Colonic mucosa (tissue), 4 donors: ENCODE data around the gene KCTD3. TPM values are rescaled to one million over a fixed set of nuclear protein-coding genes. Genes with fewer than 3 reads are reported as not detected.
A peak's percentile ranks its signal among the peaks of the same experiment; 100 is the strongest.

ENCODE experiments used
- DNase-seq: peaks from one replicate; pipeline ENCODE4 v3.0.0-alpha.2; 2020
- H3K27ac ChIP-seq: fragments of 200-600 bp; one replicate; pipeline ENCODE4 v1.8.0; 2021
- H3K27me3 ChIP-seq: fragments of 200-600 bp; one replicate; pipeline ENCODE4 v1.8.0; 2021
- H3K36me3 ChIP-seq: fragments of 200-600 bp; one replicate; pipeline ENCODE4 v1.8.0; 2021
- H3K4me1 ChIP-seq: fragments of 200-600 bp; one replicate; pipeline ENCODE4 v1.8.0; 2021; ENCODE audit warnings: mild to moderate bottlenecking
- H3K4me3 ChIP-seq: fragments of 200-600 bp; one replicate; pipeline ENCODE4 v1.8.0; 2021
- H3K9ac ChIP-seq, 2 donors: one replicate each; pipeline ENCODE4 v1.7.0; 2013; ENCODE audit warnings: control low read depth in 2 of 2, low read depth in 2 of 2, low read length in 2 of 2
- H3K9me3 ChIP-seq: fragments of 200-600 bp; one replicate; pipeline ENCODE4 v1.8.0; 2021
- intact Hi-C: fragments of 100-400 bp; cut with DNase I; formaldehyde crosslinking; loops from one replicate; pipeline ENCODE4 v1.14.1; 2022
- total RNA-seq, 2 donors: library from RNA; stranded (reverse); fragmentation: NEBNext Ultra II Directional in 1 of 2; extraction: Animal tissue kit (Norgen Biotek cat#: 25700) in 1 of 2; gene quantifications; one replicate each; pipeline ENCODE4 v1.2.1, GENCODE V29; 2021
- TF ChIP-seq, protein P1 (sequence below): fragments of 200-600 bp; IDR thresholded peaks from one replicate; pipeline ENCODE4 v1.8.0; 2022; ENCODE audit warnings: antibody characterized with exemption, mild to moderate bottlenecking
- donor health status: healthy.
- donor health status: DM: no; HTN: no; CAD: no.
- donor health status: DM: no; HTN: no; CAD: no.

KCTD3 gene
- total RNA-seq, 2 donors from 2014 or later, result 33.6 to 50.9 TPM

DNA sequence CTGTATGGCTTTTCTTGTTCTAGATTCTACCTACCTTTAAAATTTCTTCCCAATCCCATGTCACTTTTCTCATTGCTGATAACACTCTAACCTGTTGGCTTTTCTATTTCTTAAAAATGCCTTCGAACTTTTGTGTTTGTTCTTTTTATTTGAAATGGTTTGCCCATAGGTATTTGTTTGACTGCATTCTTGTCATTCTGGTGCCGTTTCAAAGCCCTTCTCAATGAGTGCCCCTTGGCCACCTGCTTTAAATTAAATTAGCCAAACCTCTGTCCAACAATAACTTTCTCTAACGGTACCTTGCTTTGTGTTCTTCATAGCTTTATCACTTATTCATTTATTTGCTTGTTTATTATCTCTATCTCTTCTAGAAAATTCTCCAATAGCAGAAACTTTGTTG lies 38.9 kb downstream of the KCTD3 start:
- Histone ChIP-seq H3K27ac (no peak overlapping the region), H3K36me3 (no peaks in the 10 kb centered on the region), H3K9ac (no peak overlapping the region), H3K4me3 (no peak overlapping the region), H3K4me1 (no peaks in the 10 kb centered on the region), H3K9me3 (no peaks in the 10 kb centered on the region), H3K27me3 (no peaks in the 10 kb centered on the region)
- TF ChIP-seq, protein P1, sequence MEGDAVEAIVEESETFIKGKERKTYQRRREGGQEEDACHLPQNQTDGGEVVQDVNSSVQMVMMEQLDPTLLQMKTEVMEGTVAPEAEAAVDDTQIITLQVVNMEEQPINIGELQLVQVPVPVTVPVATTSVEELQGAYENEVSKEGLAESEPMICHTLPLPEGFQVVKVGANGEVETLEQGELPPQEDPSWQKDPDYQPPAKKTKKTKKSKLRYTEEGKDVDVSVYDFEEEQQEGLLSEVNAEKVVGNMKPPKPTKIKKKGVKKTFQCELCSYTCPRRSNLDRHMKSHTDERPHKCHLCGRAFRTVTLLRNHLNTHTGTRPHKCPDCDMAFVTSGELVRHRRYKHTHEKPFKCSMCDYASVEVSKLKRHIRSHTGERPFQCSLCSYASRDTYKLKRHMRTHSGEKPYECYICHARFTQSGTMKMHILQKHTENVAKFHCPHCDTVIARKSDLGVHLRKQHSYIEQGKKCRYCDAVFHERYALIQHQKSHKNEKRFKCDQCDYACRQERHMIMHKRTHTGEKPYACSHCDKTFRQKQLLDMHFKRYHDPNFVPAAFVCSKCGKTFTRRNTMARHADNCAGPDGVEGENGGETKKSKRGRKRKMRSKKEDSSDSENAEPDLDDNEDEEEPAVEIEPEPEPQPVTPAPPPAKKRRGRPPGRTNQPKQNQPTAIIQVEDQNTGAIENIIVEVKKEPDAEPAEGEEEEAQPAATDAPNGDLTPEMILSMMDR, result no peak
- intact Hi-C loops, result no loop called here
- DNase-seq, result no peak

DNA sequence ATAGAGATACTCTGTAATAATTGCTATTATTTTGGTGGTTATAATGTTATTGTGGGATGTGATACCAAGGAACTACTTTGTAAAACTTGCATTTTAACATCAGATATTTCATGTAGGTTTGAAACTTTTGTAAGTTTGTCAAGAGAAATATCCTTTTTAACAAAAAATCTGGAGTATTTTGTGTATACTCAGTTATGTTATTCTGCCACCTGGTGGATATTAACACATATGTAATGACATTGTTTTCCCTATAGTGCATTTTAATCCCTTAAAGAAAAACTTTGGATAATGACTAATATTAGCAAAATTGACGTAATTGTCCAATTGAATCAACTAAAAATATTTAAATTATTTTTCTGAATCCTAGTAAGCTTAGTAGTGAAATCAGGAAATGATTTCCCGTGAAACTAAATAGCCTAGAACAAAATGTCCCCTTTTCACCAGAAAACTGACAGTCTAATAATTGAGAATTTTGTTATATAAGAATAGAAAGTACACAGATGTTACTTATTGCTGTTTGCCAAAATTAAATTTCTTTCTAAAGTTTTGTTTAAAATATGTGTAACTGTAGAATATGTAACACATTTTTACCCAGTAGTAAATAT lies 39.6 kb downstream of the KCTD3 start:
- DNase-seq, result no peak
- intact Hi-C loops, result no loop called here
- Histone ChIP-seq H3K9me3 (no peaks in the 10 kb centered on the region), H3K27me3 (no peaks in the 10 kb centered on the region), H3K4me1 (no peaks in the 10 kb centered on the region), H3K36me3 (no peaks in the 10 kb centered on the region), H3K4me3 (no peak overlapping the region), H3K27ac (no peak overlapping the region), H3K9ac (no peak overlapping the region)
- TF ChIP-seq, protein P1, result peak; percentile 39

DNA sequence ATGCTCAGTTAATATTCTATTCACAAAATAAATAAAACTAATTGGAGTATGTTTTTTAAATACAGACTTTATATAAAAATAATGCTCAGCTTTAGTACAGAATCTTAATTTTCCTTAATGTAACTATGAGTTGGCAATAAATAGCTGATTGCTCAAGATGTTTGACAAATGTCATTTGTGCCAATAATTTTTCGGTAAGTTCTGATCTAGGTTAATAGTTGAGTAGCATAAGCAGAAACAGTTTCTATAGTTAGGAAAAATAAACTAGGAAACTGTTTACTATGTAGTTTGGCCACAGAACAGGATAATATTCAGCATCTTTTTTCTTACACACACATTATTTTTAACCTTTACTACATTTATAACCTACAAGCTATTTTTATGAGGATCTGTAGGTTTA lies 40.3 kb downstream of the KCTD3 start:
- Histone ChIP-seq H3K27ac (no peak overlapping the region), H3K9me3 (no peaks in the 10 kb centered on the region), H3K4me1 (no peaks in the 10 kb centered on the region), H3K4me3 (no peak overlapping the region), H3K36me3 (no peaks in the 10 kb centered on the region), H3K27me3 (no peaks in the 10 kb centered on the region), H3K9ac (no peak overlapping the region)
- intact Hi-C loops, result no loop called here
- DNase-seq, result no peak
- TF ChIP-seq, protein P1, result no peak

DNA sequence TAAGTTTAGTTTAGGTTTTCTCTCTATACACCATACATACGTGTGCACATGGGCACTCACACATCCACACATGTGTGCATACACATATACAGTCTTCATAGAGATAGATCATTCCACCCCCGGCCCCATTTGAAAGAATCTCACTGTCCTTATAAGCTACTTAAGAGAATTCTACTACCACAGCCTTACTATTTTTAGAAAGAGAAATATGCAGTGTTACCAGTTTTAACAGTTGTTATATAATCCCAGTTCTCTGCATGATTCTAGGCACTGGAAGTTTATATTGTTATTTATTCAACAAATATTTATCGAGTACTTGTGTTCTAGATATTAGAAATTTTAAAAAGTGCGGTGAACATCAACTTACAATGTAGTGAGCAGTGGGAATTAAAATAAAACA lies 41.5 kb downstream of the KCTD3 start:
- no peak overlapping the region for H3K4me3 ChIP-seq

DNA sequence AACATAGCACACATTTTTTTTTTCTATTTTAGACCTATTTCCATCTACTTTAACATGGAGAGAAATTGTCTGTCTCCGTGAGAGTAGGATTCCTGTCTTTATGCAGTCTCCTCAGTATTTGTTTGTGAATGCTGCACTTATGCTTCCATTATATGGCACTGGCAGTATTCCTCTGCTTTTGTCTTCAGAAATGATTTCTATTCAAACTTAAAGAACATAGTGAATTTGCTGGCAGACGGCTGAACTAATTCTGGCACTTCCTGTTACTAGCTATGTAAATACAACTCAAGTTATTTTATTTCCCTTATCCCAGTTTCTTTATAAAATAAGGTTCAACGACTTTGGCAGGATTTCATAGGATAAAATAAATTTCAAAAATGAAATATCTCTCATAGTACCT lies 45.3 kb downstream of the KCTD3 start:
- DNase-seq, result no peak
- H3K4me3 ChIP-seq, result no peak overlapping the region
- H3K9me3 ChIP-seq, result no peaks in the 10 kb centered on the region
- H3K9ac ChIP-seq, result no peak overlapping the region
- no peaks in the 10 kb centered on the region for H3K36me3 ChIP-seq
- TF ChIP-seq, protein P1, result no peak
- no peak overlapping the region for H3K27ac ChIP-seq
- H3K27me3 ChIP-seq, result no peaks in the 10 kb centered on the region
- intact Hi-C loops, result no loop called here
- H3K4me1 ChIP-seq, result no peaks in the 10 kb centered on the region

More for the DNA sequence above, 41.5 kb downstream of the KCTD3 start:
- H3K9me3 ChIP-seq, result no peaks in the 10 kb centered on the region
- TF ChIP-seq, protein P1, result no peak
- no peaks in the 10 kb centered on the region for H3K27me3 ChIP-seq
- no peak overlapping the region for H3K9ac ChIP-seq
- H3K4me1 ChIP-seq, result no peaks in the 10 kb centered on the region
- no peak overlapping the region for H3K27ac ChIP-seq
- no peak for DNase-seq
- intact Hi-C loops, result no loop called here
- H3K36me3 ChIP-seq, result no peaks in the 10 kb centered on the region
